HG02759 (cell line): ENCODE measurements around the gene DICER1.

Source experiments
- ATAC-seq: cut with Tn5 transposase; IDR thresholded peaks from one replicate; pipeline ENCODE4 v1.9.1; 2021; ENCODE audit warnings: mild to moderate bottlenecking, moderate library complexity; ENCODE audit not compliant: unreplicated experiment

The DICER1 gene

DNA sequence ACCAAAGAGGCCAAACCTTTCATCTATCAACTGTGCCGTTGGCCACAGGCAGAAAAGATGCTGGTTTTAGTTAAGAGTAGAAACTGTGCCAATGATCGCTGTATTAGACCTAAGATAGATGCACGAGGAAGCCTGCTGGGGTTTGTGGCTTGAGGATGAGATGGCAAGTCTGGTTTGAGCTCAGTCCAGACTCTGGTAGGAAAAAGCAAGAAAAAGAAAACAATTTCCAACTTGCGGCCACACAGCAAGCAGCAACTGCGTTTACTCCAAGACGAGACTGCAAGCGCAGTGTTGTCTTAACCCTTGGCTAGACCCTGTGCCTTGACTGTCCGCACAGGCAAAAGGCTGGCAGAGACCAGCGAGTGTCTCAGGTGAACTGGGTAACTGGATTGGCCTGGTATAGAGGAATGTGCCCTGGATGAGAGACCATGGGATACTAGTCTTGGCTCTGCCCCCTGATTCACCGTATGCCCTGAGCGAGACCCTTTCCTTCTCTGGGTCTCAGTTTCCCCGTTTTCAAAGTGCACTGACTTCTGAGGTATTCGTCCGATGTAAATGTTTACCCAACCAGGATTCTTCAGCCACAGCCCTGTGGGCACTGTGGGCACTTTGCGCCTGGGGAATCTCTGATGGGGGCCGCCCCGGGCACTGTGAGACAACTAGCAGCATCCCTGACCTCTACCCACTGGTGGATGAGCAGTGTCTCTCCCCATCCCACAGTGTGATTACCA lies 113.4 kb downstream of the DICER1 start:
- ATAC-seq: no peak

DNA sequence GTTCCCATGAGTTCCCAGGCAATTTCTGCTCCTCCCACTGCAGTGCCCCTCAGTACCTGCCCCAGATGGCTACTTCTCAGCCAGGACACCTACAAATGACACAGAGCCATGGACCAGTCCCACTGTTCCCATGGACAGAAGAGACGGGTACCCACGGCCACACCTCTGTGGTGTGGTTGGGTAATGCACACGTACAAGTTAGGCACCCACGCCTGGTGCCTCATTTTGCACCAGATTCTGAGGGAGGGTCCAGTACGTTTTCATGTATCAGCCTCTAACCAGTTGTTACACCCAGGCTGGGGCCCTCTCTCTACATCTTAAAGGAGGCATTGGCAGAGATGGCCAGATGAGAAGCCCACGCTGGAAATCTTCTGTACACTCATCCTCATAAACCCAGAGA lies 114.0 kb downstream of the DICER1 start:
- ATAC-seq: no peak

DNA sequence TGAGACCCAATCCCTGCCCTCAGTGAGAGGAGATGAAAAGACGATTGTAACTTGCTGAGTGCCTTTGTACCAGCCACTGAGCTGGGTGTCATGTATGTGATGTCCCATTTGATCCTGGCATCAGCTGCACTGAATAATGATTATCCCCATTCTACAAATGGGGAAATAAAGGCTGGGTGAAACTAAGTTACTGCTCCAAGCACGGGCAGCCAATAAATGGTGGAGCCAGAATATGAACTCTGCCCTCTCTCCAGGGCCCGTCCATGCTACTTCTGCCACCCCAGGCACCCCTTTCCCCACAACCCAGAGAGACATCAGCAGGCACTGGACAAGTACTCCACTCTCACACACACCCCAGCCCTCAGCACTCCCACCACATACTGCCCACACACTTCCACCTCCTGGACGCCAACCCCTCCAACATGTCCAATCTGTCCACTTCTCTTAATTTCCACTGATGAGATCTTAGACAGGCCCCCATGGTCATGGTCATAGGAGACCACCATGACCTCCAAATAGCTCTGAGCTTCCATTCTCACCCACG lies 115.8 kb downstream of the DICER1 start:
- ATAC-seq: no peak

DNA sequence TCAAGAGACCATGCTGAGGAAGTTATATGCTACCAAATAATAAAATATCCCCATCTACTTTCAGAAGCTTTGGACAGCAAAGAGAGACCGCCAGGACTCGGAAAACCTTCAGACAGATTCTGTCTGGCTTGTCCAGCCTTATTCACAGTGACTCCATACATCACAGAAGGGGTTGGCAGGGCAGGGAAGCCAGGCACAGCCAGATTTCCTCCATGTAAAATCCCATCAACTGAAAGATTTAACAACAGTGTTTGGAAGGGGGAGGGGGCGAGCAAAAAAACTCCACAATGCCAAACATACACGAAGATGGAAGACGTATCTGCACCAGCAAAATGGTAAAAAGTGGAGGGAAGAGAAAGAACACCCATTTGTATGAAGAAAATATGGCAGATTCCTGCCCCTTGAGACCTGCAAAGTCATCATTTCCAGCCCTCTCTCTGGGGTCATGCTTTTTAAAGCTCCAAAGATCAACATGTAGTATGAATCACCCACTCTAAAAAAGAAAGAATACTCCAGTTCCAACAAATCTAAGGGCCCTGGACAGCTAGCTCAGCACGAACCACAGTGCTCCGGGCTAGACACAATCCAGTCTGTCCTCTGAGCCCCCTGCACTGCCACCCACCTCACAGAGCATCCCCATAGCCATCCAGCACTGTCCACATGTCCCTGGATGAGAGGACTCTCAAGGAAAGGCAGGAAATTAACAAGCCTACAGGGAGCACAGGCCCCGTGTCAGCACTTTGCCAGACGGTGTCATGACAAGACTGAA lies 116.4 kb downstream of the DICER1 start:
- ATAC-seq: no peak

DNA sequence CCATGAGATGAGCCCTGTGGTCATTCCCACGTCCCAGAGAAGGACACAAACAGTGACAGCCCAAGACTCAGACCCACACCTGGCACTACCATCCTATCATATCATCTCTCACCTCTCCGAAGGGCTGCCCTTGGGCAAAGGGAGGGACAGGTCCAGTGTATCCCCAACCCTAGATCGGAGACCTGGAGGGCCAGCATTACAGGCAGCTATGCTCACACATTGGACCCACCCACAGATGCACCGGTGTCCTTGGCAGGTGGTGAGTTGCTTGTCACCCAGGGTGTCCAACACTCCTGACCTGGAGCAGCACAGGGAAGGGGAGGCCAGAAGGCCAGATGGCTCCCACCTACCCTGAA lies 117.4 kb downstream of the DICER1 start:
- no peak for ATAC-seq

DNA sequence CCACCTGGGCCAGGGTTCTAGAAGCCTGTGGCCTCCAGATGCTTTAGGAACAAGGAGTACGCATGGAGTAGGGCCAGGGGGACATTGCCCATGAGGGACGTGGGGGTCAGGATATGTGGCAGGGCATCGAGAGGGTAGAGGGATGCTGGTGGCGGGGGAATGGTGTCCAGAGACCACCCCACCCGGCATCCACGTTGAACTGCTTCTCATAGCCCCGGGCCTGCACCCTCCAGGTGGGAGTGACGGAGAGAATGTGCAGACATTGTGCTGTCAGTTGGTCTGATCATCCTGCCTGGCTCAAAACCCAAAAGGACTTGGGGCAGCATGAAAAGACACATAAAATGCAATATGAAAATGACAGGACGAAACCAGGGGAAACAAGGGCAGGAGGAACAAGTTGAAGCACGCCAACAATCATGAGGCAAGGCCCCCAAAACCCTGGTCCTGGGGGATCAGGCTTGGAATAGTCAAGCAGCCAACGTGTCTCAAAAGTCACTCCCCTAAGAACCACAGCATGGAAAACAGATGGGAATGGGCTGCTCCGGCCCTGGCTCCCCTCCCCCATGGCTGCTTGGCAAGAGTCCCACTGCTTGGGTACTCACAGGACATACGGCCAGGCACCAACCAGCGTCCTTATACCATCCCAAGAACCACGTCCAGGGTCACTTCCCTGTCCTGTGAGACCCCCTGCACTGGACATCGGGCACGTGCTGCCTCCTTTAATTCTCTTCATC lies 117.9 kb downstream of the DICER1 start:
- no peak for ATAC-seq

DNA sequence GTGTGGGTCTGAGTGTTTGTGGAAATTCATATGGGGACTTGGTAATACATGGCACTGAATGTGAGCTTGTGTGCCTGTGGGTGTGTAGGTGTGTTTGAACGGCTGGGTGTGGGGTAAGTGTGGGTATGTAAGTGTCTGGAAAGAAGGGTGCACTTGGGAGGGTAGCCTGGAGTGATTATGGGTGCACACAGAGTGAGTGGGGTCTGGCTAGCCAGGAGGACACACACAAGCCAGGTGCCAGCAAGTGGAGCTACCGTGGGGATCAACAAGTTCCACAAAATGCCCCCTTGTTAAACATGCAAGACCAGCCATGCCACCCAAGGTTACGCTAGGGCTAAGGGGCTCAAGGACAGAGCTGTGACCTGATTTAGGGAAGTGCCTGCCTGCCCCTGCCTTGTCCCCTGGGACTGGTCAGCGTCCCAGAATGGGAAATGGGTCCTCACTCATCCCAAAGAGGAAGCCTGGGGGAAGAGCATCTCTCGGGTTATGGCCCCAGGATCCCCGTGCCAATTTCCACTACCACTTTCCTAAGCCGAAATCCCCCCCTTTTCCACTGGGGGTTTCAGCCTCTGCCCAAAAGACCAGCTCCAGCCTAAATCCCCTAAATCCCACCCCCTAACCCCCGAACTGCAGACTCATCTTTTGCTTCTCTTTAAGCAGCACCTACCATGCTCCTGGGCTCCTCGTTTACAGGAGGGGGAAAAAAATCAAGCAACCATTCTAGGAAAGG lies 118.6 kb downstream of the DICER1 start:
- no peak for ATAC-seq

DNA sequence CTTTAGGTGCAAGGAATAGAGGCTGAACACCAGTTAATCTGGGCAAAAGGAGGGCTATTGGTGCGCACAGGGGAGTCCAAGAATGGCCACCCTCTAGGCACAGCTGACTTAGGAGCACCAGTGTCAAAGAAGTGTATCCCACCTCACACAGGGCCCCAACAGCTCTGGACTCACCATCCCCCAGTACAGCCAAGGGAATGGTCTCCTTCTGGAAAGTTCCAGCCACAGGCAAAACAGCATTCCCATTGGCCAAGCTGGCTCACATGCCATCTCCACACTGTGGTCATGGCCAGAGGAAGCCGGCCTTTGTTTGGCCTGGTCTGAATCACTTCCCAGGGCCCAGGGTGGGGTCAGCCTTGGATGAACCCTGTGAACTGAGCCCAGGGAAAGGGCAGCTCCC lies 120.1 kb downstream of the DICER1 start:
- no peak for ATAC-seq
